Fibroblast of skin of left quadriceps (primary cell): ENCODE measurements around the gene RALY.
A peak's percentile ranks its signal among the peaks of the same experiment; 100 is the strongest.

Source experiments
- DNase-seq, 2 experiments: peaks; one replicate each; pipeline ENCODE4 v3.0.0-alpha.2; 2013; ENCODE audit warnings: low read depth in 2 of 2

RALY gene

GRCh38 chr20:33993576-33994221 lies at the start of gene RALY:
TSS of gene RALY (plus strand) at chr20:33993911. CDS start at chr20:34072075, 78,164 bp downstream.
- DNase-seq, result no peak

GRCh38 chr20:33944914-33945313 lies 48.8 kb upstream of the RALY start:
- DNase-seq, result no peak

DNA sequence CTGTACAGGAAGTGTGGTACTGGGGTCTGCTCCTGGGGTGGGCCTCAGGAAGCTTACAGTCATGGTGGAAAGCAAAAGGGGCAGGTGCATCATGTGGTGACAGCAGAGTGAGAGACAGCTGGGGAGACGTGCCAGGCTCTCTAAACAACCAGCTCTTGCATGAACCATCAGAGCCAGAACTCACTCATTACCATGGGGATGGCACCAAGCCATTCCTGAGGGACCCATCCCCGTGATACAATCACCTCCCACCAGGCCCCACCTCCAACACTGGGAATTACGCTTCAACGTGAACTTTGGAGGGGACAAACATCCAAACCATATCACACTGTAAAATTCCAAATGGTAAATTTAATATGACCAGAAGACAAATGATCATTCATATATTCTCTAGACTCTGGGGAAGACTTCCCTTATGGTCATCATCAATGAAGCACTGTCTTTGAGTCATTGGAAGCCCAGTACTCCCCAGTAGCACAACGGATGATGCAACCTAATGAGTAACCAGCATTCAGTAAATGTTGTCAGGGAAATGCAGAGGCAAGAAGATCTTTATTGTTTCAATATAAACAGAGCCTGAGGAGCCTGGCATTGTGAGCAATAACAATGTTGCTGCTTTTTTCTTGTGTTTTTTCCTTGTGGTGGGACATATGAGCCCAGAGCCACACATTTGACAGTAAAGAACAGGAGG lies 48.2 kb upstream of the RALY start:
- peak; percentile 9 to 16 for DNase-seq

DNA sequence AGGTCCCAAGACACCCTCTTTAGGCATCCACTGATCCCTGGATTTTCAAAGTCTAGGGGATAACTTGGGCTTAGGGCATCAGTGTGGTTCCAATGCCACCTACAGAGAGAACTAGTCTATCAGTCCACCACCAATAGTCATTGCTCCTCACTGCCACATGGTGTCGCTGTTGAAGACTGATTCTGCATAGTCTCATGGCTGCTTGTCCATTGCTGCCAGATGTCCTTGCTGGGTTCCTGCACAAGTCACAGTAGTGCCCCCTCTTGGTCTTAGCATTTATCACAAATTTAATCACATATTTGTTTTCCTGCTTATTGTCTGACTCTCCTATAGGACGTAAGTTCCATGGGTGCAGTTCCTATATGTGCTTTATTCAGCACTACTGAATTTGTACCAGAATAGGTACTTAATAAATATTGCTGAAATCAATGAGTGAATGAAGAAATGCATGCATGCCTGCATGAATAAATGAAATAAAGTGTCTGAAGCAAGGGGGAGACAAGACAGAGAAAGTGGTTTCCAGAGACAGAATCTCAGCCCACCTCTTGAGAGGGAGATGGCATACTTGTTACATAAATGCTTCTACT lies 45.9 kb upstream of the RALY start:
- DNase-seq, result no peak

DNA sequence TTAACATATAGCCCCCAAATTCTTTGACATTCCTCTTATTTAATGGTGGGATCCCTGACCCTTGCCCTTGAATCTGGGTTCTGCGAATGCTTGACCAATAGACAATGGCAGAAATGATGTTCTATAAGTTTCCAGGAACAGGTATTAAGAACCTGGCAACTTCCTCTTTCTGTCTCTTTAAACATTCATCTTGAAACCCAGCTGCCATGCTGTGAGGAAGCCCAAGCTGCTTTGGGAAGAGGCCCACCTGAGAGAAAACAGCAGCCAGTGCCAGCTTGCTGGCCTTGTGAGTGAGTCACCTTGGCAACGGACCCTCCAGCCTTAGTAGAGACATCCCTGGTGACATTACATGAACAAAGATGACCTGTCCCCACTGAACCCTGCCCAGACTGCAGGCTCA lies 45.2 kb upstream of the RALY start:
- no peak for DNase-seq

DNA sequence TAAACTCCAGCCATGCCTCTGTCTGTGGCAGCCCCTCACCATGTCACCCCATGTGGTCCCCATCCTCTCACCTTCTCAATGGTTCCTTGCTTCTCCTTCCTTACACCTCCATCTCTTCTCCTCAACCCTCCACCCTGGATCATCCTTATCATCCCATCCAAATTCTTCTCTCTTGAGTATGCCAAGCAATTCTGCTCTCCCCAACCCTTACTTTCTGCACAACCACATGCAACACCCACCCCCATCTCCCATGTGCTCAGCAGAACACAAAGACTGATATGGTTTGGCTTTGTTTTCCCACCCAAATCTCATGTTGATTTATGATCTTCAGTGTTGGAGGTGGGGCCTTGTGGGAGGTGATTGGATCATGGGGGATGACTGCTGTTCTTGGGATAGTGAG lies 42.5 kb upstream of the RALY start:
- no peak for DNase-seq

DNA sequence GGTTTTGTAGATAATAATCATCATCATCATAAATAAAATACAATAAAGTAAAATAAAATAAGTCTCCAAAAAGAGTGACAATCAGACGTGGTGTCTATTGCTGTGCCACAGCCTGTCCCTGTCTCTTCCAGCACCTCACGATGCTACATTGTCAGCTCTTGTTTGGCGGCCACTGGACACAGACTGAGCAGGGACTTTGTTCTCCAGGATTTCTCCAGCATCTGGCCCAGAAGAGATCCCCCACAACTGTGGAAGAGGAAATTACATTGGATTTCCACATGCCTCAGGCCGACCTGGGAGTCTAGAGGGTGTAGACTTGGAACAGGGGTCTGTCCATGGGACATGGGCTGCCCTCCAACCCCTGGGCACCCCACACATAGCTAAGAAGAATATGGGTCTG lies 39.2 kb upstream of the RALY start:
- DNase-seq, result no peak

GRCh38 chr20:33963751-33964150 lies 30.0 kb upstream of the RALY start:
- DNase-seq, result no peak

GRCh38 chr20:33964441-33964840 lies 29.3 kb upstream of the RALY start:
- DNase-seq, result no peak

GRCh38 chr20:33967126-33967525 lies 26.6 kb upstream of the RALY start:
- DNase-seq, result no peak

GRCh38 chr20:33969563-33969962 lies 24.1 kb upstream of the RALY start:
- DNase-seq, result no peak

GRCh38 chr20:33970229-33970628 lies 23.5 kb upstream of the RALY start:
- no peak for DNase-seq

DNA sequence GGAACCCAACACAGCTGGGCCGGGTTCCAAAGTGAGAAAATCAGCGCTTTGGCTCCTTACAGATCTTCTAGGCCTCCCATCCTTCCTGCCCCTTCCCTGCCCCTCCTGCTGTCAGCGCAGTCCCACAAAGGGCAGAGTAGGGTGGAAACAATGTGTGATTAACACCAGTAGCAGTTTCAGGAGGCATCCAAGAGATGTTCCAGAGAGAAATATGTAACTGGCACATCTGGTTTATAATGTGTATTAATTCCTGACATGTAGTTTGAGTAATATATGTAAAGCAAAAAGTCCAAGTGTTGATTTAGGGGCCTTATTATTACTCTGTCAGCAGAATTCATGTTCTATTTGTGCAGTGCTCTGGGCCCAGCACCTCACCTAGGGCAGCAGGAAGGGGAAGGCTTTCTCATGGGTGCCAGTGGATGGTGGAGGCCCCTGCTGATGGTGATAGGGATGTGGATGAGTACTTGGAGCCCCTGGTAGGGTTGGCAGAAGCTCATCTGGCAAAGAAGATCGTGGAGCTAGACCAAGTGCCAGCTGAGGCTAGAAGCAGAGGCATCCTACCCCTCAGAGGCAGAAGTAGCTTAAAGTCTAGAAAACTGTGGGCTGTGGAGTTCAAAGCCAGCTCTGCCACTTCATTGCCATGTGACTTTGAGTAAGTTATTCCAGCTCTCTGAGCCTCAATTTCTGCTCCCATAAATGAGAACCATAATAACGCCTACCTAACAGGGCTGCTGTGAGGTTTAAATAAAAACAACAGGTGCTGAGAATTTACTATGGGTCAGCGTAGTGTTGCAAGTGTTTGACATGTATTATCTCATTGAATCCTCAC lies 22.4 kb upstream of the RALY start:
- DNase-seq, result no peak

DNA sequence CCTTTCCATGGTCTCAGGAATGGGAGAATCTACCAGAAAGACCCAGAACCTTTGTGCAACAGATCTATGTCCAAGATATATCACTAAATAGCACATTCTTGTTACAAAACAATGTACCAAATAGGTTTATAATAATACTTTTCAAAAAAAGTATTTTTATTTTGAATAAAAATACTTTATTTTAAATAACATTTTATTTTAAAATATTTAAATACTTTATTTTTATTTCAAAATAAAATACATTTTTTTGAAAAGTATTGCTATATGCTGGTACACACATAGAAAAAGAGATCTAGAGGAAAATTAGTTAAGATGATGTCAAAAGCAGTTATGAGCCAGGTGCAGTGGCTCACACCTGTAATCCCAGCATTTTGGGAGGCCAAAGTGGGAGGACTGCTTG lies 16.8 kb upstream of the RALY start:
- no peak for DNase-seq

DNA sequence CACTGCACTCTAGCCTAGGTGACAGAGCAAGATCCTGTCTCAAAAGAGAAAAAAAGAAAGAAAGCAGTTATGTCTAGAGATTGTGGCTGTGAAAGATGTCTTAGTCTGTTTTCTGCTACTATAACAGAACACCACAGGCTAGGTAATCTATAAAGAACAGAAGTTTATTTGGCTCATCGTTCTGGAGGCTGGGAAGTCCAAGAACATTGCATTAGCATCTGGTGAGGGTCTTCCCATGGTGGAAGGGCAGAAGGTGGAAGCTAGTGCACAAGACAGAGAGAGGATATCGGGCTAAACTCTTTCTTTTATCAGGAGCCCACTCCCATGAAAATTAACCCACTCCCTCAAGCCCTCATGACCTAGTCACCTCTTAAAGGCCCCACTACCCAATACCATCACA lies 16.2 kb upstream of the RALY start:
- DNase-seq, result no peak

GRCh38 chr20:33979094-33979493 lies 14.6 kb upstream of the RALY start:
- no peak for DNase-seq

- no peak for DNase-seq
Measured at GRCh38 chr20:33981347-33981746, 12.4 kb upstream of the RALY start.

GRCh38 chr20:33981964-33982363 lies 11.7 kb upstream of the RALY start:
- no peak for DNase-seq

DNA sequence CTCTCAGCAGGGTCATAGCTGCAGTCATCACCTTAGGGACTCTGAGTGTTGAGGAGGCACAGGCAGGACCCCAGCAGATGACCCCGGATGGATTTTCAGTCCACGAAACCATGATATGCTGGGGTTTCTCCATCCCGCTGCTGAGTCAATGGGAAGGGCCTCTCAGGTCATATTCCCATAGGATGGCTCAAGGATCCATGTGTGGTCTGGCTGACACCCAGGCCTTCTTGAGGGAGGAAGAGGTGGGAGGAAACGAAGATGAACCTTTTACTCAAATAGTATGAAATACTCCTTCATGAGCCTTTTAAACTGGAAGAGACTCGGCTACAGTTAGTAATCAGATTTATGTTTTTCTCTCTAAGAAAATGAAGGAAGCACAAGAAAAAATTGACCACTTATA lies 10.3 kb upstream of the RALY start:
- no peak for DNase-seq

- no peak for DNase-seq
Measured at GRCh38 chr20:33984182-33984719, 9.5 kb upstream of the RALY start.

DNA sequence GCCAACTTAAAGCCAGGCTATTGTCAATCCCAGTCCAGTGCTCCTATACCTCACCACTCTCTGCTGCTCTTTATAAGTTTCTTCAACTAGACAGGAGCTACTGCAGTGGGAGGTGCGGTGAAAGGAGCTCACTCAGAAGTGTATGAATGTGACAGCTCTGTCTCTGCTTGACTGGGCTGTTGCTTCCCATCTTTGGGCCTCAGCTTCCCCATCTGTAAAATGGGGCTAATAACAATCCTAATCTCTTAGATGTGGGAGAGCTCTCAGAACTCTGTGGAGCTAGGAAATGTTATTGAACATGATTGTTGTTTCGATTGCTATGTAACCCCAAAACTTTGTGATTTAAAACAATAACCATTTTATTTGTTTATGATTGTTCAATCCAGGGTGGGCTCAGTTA lies 8.4 kb upstream of the RALY start:
- no peak for DNase-seq

GRCh38 chr20:33985830-33986229 lies 7.9 kb upstream of the RALY start:
- DNase-seq, result no peak
